Ishikawa (cell line): ENCODE measurements around the gene SLC9A6.

Experiments used
- CEBPB ChIP-seq: IDR thresholded peaks from 2 replicates; pipeline ENCODE4 v1.6.1; 2012
- CREB1 ChIP-seq: IDR thresholded peaks from 2 replicates; pipeline ENCODE4 v1.6.1; 2012; ENCODE audit warnings: low read depth
- EGR1 ChIP-seq: IDR thresholded peaks from 2 replicates; pipeline ENCODE4 v1.6.1; 2012
- EP300 ChIP-seq: IDR thresholded peaks from 2 replicates; pipeline ENCODE4 v1.6.1; 2012; ENCODE audit warnings: borderline replicate concordance
- FOXM1 ChIP-seq: IDR thresholded peaks from 2 replicates; pipeline ENCODE4 v1.6.1; 2012; ENCODE audit warnings: low read depth, borderline replicate concordance
- MAX ChIP-seq: IDR thresholded peaks from 2 replicates; pipeline ENCODE4 v1.6.1; 2012
- NFIC ChIP-seq: IDR thresholded peaks from 2 replicates; pipeline ENCODE4 v1.6.1; 2012
- RAD21 ChIP-seq: IDR thresholded peaks from 2 replicates; pipeline ENCODE4 v1.6.1; 2012; ENCODE audit warnings: low read depth
- TAF1 ChIP-seq: IDR thresholded peaks from 2 replicates; pipeline ENCODE4 v1.6.1; 2012; ENCODE audit warnings: low read depth, mild to moderate bottlenecking
- TCF12 ChIP-seq: IDR thresholded peaks from 2 replicates; pipeline ENCODE4 v1.6.1; 2012; ENCODE audit warnings: low read depth
- TEAD4 ChIP-seq: IDR thresholded peaks from 2 replicates; pipeline ENCODE4 v1.6.1; 2012
- YY1 ChIP-seq: IDR thresholded peaks from 2 replicates; pipeline ENCODE4 v1.6.1; 2012; ENCODE audit warnings: low read depth
- TF ChIP-seq, protein P1 (sequence below): IDR thresholded peaks from 2 replicates; pipeline ENCODE4 v1.6.1; 2012; ENCODE audit warnings: low read depth, mild to moderate bottlenecking
- TF ChIP-seq, protein P2 (sequence below): IDR thresholded peaks from 2 replicates; pipeline ENCODE4 v1.6.1; 2012

DNA sequence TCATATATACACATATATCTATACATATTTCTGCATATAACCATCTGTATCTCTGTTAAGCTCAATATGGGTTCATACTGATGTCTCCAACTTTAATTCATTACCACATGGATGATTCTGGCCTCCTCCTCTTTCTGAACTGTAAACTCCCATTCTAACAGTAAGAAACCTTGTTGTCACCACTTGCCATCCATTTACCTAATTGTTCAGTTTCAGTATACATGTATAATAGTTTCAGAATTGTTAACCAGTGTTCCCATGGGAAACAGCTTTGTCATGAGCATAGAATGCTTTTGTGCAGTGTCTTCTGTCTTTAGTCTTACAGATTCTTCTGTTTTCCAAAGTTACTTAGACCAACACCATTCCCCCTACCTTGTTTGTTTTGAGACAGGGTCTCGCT, 35.9 kb downstream of the SLC9A6 start:
- no peak for TF ChIP-seq EP300
- TF ChIP-seq, protein P1, sequence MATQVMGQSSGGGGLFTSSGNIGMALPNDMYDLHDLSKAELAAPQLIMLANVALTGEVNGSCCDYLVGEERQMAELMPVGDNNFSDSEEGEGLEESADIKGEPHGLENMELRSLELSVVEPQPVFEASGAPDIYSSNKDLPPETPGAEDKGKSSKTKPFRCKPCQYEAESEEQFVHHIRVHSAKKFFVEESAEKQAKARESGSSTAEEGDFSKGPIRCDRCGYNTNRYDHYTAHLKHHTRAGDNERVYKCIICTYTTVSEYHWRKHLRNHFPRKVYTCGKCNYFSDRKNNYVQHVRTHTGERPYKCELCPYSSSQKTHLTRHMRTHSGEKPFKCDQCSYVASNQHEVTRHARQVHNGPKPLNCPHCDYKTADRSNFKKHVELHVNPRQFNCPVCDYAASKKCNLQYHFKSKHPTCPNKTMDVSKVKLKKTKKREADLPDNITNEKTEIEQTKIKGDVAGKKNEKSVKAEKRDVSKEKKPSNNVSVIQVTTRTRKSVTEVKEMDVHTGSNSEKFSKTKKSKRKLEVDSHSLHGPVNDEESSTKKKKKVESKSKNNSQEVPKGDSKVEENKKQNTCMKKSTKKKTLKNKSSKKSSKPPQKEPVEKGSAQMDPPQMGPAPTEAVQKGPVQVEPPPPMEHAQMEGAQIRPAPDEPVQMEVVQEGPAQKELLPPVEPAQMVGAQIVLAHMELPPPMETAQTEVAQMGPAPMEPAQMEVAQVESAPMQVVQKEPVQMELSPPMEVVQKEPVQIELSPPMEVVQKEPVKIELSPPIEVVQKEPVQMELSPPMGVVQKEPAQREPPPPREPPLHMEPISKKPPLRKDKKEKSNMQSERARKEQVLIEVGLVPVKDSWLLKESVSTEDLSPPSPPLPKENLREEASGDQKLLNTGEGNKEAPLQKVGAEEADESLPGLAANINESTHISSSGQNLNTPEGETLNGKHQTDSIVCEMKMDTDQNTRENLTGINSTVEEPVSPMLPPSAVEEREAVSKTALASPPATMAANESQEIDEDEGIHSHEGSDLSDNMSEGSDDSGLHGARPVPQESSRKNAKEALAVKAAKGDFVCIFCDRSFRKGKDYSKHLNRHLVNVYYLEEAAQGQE: no peak
- no peak for TF ChIP-seq TAF1
- TF ChIP-seq CEBPB: no peak
- TF ChIP-seq MAX: no peak
- no peak for TF ChIP-seq RAD21
- TF ChIP-seq CREB1: no peak
- no peak for TF ChIP-seq YY1
- TF ChIP-seq EGR1: no peak
- no peak for TF ChIP-seq TCF12
- no peak for TF ChIP-seq FOXM1
- TF ChIP-seq NFIC: no peak
- no peak for TF ChIP-seq TEAD4
- TF ChIP-seq, protein P2, sequence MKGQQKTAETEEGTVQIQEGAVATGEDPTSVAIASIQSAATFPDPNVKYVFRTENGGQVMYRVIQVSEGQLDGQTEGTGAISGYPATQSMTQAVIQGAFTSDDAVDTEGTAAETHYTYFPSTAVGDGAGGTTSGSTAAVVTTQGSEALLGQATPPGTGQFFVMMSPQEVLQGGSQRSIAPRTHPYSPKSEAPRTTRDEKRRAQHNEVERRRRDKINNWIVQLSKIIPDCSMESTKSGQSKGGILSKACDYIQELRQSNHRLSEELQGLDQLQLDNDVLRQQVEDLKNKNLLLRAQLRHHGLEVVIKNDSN: no peak
